DMS153 treated with DMSO at 0.1 percent for 48 hours (cell line): ENCODE measurements around the gene BCL2L15.

Experiments used
- DNase-seq: peaks from one replicate; lab custom pipeline; 2025; ENCODE audit not compliant: unreplicated experiment; lab: John Stamatoyannopoulos, UW

Gene BCL2L15

DNA sequence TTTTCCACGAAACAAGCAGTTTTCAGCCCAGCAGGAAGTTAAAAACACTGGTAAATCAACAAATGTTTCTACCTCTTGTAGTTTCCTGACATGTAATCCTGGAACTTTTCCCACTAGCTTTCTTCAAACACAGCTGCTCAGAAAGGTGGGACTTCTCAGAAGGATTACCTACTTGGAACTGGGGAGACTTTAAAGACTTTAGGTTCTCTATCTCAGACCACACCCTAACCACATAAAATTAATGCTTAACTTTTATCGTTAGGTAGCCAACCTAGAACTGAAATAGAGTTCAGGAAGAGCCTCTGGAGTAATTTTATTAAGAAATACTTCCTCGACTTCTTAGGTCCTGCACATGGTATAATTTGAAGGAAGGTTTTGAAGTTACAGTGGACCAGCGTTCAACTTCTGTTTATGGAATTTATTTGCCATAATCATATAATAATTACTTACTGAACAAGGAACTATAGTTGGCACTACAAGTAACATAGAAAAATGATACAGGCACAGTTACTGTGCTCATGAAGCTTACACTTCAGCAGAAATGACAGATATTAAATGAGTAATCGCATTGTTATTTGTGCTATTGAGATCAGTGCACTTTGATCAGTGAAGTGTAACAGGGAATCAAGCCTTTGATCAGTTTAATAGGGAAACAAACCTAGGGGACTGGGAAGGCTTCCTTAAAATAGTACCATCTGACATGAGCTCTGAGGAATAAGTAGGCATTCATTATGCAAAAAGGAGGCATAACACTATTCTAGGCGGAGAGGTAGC, at the start of gene BCL2L15:
TSS of gene BCL2L15 (minus strand) at position 180 of the 774 bp plus-strand sequence. CDS start 206 bp downstream, outside the sequence.
- no peak for DNase-seq

DNA sequence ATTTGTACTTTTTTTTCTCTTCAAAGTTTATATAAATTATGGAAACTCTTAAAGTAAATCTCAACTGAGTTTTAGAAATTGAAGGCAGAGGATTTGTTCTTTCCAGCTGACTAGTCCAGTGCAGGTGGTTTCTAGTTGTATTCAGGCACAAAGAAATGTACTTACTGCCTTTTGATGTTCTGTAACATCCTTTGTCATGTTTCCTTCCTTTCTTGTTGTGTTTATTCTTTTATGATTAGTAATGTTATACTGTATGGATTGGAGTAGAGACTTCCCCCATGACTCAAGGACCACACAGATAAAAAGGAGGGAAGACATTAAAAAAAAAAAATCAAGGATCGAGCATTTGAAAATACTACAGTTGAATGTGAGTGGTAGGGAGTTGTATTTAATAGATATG, 49.8 kb upstream of the BCL2L15 start:
- DNase-seq: no peak

DNA sequence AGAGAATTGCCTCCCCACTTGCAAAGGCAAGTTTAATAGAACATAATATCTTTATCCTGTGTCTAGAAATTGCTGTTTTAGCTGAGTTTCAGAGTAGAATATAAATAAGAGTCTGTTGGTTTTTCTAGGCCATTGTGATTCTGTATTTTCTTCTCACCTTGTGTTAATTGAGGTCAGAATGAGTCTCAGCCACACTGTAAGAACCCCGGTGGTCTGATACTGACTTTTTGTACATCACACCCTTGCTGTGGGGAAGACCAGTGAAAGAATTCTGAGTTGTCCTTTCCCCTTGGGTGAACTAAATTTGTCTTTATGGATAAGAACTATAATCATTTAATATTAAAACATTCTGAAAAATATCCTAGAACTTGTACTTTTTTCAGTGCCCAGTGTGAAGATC, 48.6 kb upstream of the BCL2L15 start:
- DNase-seq: no peak

DNA sequence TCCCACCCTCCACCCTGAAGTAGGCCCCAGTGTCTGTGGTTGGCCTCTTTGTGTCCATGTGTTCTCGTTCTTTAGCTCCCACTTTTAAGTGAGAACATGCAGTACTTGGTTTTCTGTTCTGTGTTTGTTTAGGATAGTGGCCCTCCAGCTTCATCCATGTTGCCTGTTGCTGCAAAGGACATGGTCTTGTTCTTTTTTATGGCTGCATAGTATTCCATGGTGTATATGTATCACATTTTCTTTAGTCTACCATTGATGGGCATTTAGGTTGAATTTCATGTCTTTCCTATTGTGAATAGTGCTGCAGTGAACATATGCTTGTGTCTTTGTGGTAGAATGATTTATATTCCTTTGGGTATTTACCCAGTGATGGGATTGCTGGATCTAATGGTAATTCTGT, 47.8 kb upstream of the BCL2L15 start:
- no peak for DNase-seq

DNA sequence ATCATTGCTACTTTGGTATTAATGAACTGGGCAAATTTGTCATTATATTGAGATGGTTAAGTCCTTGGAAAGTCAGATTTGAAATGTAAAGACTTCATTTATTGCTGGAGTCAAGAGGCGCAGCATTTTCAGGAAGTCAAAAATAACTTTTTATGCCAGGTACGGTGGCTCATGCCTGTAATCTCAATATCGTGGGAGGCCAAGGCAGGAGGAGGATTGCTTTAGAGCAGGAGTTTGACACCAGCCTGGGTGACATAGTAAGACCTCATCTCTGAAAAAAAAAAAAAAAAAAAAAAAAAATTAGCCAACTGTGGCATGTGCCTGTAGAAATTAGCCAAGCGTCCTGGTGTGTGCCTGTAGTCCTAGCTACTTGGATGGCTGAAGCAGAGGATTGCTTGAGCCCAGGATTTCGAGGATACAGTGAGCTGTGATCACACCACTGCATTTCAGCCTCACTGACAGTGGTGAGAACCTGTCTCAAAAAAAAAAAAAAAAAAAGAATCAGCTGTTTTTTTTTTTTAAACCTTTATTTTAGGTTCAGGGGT, 47.2 kb upstream of the BCL2L15 start:
- DNase-seq: no peak

DNA sequence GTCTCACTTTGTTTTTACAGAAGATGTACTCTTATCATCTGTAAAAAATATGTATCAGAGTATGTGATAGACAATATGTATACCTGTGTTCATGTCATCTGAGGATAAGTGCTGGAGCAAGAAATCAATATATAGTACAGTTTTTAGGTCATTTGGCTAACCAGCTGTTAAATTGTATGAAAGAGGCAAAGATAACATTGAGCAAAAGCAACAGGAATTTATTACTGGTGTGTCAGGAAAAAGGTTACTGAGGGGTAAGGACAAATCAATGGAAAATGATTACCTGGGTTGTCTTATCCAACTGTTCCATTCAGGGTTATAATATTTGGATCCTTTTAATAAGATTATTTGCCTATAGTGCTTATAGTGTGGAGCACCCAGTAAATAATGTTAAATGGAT, 46.6 kb upstream of the BCL2L15 start:
- no peak for DNase-seq

DNA sequence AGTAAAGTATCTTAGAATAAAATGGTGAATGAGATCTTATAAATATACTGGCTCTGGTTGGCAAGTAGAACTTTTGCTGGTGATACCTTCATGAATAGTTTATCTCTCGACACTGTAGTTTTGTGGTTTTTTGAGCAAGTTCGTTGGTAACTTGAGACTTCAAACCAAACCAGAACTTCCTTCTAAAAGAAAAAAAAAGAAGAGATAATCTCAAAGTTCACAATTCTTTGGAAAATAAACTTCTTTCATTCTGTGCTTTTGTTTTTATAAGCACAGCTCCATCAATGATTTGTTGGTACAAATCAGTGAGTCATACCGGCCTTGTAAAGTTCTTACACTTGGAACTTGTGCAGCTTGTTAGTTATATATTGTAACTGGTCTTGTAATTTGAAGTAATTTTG, 44.1 kb upstream of the BCL2L15 start:
- DNase-seq: no peak

DNA sequence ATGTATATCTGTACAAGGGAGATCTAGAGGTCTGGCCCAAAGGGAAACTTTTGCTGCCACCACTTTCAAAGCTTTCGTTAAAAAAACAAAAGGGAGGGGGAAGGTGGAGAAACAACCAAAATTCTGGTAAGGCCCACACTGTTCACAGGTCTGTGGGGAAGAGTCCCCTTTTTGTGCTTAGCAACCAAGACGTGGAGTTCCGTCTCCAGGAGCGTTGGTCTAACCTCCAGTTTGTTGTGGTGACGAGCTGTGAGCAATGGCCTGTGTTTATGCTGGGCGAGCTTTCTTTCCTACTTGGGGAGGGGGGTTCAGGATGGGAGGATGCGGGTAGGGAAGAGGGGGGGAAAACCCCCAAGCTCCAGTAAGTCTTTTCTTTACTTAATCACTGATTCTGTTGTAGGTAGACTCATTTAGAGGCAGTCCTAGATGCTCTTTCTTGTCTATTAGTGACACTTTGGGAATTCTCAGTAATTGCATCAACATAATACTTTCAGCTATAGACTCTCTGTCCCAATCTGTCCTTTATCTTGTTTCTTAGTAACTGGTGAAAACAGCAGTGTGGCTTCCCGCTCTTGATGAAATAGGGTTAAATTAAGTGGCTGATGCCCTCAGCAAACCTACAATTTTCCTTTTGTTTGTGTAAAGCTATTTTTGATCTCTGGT, 43.2 kb upstream of the BCL2L15 start:
- DNase-seq: no peak

DNA sequence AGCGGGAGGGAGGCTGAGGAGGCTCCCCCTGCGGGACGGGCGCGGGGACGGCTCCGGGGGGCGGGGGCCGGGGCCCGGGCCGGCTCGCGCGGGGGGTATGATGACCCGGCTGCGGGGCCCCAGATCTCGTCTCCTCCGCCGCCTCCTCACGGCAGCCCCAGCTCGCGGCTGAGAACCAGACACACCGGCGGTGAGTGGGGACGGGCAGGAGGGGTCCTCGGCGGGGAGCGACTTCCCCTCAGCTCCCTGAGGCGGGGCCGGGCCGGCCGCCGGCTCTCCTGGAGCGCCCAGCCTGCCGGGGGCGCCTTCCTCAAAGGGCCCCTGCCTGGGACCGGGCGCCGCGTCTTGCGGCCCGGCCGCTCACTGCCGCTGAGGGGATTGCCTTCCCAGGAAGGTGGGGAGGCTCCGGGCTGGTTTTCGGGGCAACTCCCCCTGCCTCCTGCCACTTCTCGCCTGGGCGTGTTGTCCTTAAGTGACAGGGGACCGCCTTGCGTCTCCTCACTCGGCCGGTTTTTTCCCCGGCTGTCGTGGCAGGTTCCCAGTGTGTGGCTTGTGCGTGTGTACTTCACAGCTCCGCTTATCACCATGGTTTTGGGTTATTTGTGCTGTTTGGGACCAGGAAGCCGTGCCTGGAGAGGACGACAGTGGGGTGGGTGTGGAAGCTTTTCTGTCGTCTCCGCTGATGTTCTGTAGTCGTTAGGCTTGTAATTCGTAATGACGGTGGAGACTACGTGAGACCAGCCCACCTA, 42.5 kb upstream of the BCL2L15 start:
- no peak for DNase-seq

DNA sequence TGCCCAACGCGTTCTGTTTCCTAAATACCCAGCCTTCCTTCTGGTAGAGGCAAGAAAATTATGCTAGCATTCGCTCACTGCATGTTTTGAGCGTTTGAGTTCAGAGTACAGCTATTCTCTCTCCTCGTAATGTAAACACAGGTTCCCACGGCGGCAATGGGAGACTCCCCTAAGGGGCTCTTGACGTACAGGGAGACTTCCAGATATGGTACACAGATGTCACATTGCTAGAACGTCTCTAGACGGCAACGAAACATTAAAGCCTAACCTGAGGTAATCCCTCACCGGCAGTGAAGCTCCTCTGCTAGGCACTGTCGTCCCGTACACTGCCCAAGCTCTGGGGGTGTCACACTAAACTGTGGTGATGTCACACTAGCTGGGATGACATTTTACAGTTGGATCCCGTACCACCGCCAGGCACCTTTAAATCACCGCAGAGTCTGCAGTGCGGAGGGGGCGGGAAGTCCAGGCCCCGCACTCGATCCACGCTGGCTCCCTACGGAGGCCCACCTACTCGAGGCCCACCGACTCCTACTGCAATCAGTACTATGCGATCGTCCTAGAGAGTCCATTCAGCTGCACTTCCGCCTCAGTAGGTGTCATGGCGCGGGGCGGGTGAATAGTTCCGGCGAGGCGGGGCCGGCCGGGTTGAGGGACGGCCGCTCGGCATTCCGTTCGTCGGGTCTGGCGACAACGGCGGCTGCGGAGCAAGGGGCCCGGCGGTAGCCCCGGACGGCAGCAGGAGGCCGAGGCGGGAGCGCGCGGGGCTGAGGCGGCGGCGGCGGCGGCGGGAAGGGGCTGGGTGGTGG, 41.8 kb upstream of the BCL2L15 start, which contains the start of gene HIPK1:
TSS of gene HIPK1 (plus strand) at position 384 of the 809 bp plus-strand sequence.
- peak; percentile 71 for DNase-seq

DNA sequence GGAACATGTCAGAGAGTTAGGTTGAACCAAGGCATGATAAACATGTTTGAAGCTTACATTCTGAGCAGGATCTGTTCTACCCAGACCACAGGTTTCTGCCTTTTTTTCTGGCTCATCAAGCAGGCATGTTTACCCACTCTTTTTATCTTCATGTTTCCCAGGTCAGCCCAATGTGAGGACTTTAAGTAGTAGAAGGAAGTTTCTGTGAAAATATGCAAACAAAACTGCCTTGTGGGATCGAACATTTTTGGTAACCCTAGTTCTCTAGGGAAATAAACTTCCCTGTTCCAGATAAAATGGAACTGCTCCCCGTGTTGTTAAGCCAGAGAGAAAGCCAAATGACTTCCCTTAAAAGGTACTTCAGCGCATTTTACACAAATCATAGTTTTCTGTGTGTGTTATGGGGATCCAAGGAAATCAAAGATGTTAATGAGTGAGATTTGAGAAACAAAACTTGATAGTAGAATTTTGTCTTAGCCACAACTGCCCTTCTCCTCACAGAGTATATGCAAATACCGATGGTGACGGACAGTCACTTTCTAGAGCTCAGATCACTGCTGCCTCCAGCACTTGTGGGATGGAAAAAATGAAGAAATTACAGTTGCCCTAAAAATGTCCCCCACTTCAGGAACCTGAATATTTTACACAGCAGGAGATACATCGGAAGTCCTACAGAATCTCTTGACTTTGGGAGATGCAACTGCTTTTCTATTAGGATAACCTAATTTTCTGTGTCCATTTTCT, 41.0 kb upstream of the BCL2L15 start:
- no peak for DNase-seq

DNA sequence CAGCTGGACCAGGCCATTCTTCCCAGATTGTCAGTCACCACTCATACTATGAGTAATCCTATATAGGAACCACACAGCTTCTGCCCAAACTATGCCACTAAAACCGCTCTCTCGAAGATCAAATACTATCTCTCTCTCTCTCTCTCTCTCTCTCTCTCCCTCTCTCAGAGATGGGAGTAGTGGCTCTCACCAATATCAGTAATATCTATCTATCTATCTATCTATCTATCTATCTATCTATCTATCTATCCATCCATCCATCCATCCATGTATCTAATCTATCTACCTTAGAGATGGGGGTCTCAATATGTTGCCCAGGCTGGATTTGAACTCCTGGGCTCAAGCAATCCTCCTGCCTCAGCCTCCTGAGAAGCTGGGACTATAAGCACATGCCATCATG, 37.1 kb upstream of the BCL2L15 start:
- DNase-seq: no peak

DNA sequence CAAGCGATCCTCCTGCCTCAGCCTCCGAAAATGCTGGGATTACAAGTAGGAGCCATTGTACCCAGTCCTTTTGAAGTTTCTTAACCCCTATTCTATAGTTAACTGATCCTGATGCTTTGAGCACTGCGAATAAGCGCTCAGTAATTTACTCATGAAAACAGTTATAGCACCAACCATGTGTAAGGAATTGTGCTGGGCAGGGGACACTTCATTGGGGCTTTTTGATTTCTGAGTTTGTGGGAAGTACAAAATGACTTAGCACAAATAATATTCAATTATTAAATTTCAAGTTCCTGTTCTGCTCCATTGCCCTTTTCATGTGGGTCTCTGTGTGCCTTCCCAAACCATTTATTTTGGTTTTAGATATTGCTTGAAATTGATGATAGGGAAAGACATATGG, 35.6 kb upstream of the BCL2L15 start:
- no peak for DNase-seq

DNA sequence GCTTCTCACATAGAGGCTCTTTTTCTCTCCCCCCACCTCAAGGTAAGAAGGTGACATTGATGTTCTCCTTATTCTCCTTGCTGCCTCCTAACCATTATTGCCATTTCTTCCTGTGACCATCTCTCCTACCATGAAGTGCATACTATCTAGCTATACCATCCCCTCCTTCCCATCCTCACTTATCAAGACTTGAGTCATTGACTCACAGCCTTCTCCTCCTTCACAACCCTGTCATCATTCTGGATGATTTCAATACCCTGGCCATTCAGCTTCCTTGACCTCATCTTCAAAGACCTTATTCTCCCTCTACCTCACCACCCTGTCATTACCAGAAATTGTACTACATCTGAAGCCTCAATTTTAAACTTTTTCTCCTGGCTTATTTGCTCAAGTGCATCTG, 30.9 kb upstream of the BCL2L15 start:
- DNase-seq: no peak

DNA sequence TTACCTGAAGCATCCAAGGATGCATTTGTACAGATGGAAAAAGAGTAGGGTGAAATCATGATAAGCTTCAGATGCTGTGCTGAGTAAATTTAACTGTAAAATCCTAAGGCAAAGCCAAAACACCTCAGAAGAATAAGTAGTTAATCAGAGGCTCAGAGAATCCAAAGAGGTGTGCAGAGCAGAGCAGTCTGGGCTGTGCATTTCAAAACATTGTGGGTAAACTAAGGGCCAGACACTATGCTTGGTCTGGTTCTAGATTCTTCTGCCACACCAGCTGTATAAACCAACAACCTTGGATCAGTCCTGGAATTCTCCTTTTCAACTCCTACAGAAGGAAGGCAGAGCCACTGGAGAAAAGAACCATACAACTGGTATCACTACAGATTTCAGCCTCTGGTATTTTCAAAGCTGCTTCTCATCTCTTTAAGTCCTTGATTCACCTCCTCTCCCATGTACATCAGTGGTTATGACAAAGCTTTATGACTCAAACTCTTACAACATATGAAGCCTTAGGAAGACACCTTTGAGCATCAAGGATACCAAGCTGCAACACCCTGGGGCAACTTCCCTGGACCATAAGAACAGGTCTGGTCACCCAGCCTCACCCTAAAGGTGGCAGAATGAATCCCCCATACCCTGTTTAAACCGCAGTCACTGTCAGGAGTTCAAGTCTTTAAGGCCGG, 30.2 kb upstream of the BCL2L15 start:
- DNase-seq: no peak

DNA sequence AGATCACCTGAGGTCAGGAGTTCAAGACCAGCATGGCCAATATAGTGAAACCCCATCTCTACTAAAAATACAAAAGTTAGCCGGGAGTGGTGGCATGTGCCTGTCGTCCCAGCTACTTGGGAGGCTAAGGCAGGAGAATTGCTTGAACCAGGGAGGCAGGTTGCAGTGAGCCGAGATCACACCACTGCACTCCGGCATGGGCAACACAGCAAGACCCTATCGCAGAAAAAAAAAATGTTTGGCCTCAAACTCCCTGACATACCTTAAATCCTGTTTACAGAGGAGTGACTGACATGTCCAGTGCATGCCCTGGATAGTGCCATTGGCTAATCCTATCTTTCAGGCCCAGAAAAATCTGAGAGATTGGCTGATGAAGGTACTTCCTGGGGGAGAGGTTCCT, 29.6 kb upstream of the BCL2L15 start:
- DNase-seq: no peak

DNA sequence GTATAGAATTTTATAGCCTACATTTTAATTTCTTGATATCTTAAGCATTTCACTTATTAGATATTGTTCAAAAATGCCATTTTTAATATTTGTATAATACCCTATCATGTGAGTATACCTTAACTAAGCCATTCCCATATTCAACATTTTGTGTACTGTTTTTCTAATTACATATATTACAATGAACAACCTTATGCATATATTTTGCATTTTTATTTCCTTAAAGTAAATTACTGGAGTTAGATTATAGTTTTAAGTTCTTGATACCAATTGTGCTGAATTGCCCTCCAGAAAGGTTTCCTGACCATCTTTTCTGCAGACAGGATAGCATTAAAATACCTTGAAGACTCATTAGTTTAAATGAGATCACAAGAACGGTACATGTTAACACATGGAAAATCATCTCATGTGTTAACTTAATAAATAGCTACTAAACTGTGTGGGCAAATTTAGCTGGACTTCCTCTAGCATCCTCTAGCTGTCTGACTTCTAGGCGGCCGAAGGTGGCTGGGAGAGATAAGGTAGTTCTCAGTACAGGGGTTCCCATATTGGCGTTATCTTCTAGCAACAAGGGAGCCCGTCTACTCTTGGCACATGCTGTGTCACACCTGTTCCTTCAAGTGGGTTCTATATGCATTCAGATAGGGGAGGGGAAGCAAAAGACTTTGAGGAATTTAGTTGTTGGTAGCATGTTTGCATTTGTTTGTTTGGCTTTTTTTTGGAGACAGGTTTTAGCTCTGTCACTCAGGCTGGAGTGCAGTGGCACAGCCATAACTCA, 26.7 kb upstream of the BCL2L15 start:
- DNase-seq: no peak

DNA sequence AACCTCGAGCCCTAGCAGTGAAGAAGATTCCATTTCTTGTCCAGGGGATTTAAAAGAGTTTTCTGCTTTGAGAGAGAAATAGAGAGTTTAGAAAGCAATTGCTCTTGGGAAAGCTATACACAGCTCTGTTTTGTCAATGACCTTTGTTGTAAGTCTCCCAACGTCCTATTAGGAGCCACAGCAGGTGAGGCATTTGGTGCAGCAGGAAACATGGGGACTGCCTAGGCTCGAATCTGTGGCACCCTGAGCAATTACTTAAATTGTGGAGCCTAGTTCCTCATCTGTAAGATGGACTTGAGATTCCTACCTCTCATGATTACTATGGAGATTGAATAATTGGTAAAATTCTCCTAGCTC, 25.9 kb upstream of the BCL2L15 start:
- no peak for DNase-seq
